SK-N-SH (cell line): ENCODE data around the gene PRKD3. TPM values are rescaled to one million over a fixed set of nuclear protein-coding genes. Genes with fewer than 3 reads are reported as not detected.

Experiments used
- CTCF ChIA-PET: fragments of 300-600, 350-600 bp; formaldehyde crosslinking; extraction: SDS; loops from one replicate; lab custom pipeline; 2021; lab: Yijun Ruan, JAX
- POLR2A ChIA-PET: fragments of 350-600 bp; sonication (Branson Sonifier 250); formaldehyde crosslinking; extraction: SDS; loops from one replicate; lab custom pipeline; 2020; ENCODE audit warnings: antibody characterized with exemption, inconsistent platforms; lab: Yijun Ruan, JAX
- DNase-seq: peaks from one replicate; pipeline ENCODE4 v3.0.0; 2012
- H2AFZ ChIP-seq: fragments of 200-600 bp; sonication (generic); 2 replicates; pipeline ENCODE4 v1.8.1; 2016; ENCODE audit warnings: antibody characterized with exemption, mild to moderate bottlenecking, low read depth
- H3F3A ChIP-seq: fragments of 200-600 bp; sonication (generic); replicated peaks from 2 replicates; pipeline ENCODE3; 2016; ENCODE audit warnings: antibody characterized with exemption, mild to moderate bottlenecking; ENCODE audit not compliant: insufficient read depth
- H3K27ac ChIP-seq, 2 experiments: fragments of 200-500 bp in 1 of 2; fragments of 200-600 bp in 1 of 2; sonication (Bioruptor generic) in 1 of 2; sonication (generic), shearing (Covaris generic) in 1 of 2; 2 replicates each; pipeline versions ENCODE4 v1.5.1 to v1.6.1; 2014 to 2016; ENCODE audit warnings: low read depth in 2 of 2, inconsistent platforms in 1 of 2, low read length in 1 of 2, mild to moderate bottlenecking in 1 of 2, mixed read lengths in 1 of 2
- H3K27me3 ChIP-seq: fragments of 200-600 bp; sonication (generic), shearing (Covaris generic); 2 replicates; pipeline ENCODE4 v1.6.1; 2016; ENCODE audit warnings: mixed run types; ENCODE audit not compliant: insufficient read depth
- H3K36me3 ChIP-seq, 2 experiments: fragments of 200-500 bp in 1 of 2; fragments of 200-600 bp in 1 of 2; sonication (Bioruptor generic) in 1 of 2; sonication (generic) in 1 of 2; replicated peaks in 1 of 2; 2 replicates each; pipeline versions ENCODE3 to v1.5.1; 2014 to 2016; ENCODE audit warnings: low read length in 1 of 2, mild to moderate bottlenecking in 1 of 2; ENCODE audit not compliant: insufficient read depth in 2 of 2, control insufficient read depth in 1 of 2
- H3K4me1 ChIP-seq, 2 experiments: fragments of 200-500 bp in 1 of 2; fragments of 200-600 bp in 1 of 2; sonication (Bioruptor generic) in 1 of 2; sonication (generic), shearing (Covaris generic) in 1 of 2; 2 replicates each; pipeline versions ENCODE4 v1.5.1 to v1.6.1; 2014 to 2016; ENCODE audit warnings: low read depth in 1 of 2, low read length in 1 of 2, mixed run types in 1 of 2; ENCODE audit not compliant: insufficient read depth in 2 of 2, control insufficient read depth in 1 of 2
- H3K4me2 ChIP-seq: fragments of 200-600 bp; sonication (generic), shearing (Covaris generic); 2 replicates; pipeline ENCODE4 v1.6.1; 2017; ENCODE audit warnings: mixed run types
- H3K4me3 ChIP-seq, 2 experiments: fragments of 200-500 bp in 1 of 2; fragments of 200-600 bp in 1 of 2; sonication (Bioruptor generic) in 1 of 2; sonication (generic), shearing (Covaris generic) in 1 of 2; 2 replicates each; pipeline versions ENCODE4 v1.5.1 to v1.8.1; 2014 to 2016; ENCODE audit warnings: low read depth in 2 of 2, inconsistent platforms in 1 of 2, low read length in 1 of 2, mild to moderate bottlenecking in 1 of 2, mixed read lengths in 1 of 2, moderate library complexity in 1 of 2
- H3K79me2 ChIP-seq: fragments of 200-600 bp; sonication (generic); 2 replicates; pipeline ENCODE4 v1.8.1; 2017; ENCODE audit warnings: mild to moderate bottlenecking; ENCODE audit not compliant: insufficient read depth
- H3K9ac ChIP-seq: fragments of 200-600 bp; sonication (generic); 2 replicates; pipeline ENCODE4 v1.6.1; 2017; ENCODE audit warnings: mixed run types
- H3K9me2 ChIP-seq: fragments of 200-600 bp; sonication (generic); 2 replicates; pipeline ENCODE4 v1.6.1; 2017; ENCODE audit warnings: mixed run types
- H3K9me3 ChIP-seq: fragments of 200-600 bp; sonication (generic); 2 replicates; pipeline ENCODE4 v1.6.1; 2017; ENCODE audit warnings: mixed run types, mild to moderate bottlenecking, moderate library complexity
- H4K20me1 ChIP-seq: fragments of 200-600 bp; sonication (generic); 2 replicates; pipeline ENCODE4 v1.6.1; 2017; ENCODE audit warnings: mild to moderate bottlenecking, mixed run types; ENCODE audit not compliant: insufficient read depth
- ELF1 ChIP-seq: IDR thresholded peaks from 2 replicates; pipeline ENCODE4 v1.4.0; 2012
- EP300 ChIP-seq, 2 experiments: IDR thresholded peaks; 2 replicates each; pipeline versions ENCODE4 v1.4.0 to v1.6.1; 2012; ENCODE audit warnings: borderline replicate concordance in 1 of 2, low read depth in 1 of 2, low read length in 1 of 2
- EZH2phosphoT487 ChIP-seq: fragments of 200-600 bp; sonication (generic); IDR thresholded peaks from 2 replicates; pipeline ENCODE4 v1.6.1; 2017; ENCODE audit warnings: low read depth, mixed run types, mild to moderate bottlenecking, antibody characterized with exemption, moderate library complexity, borderline replicate concordance
- FOXM1 ChIP-seq: IDR thresholded peaks from 2 replicates; pipeline ENCODE4 v1.4.0; 2012; ENCODE audit warnings: low read depth, mild to moderate bottlenecking
- GABPA ChIP-seq: IDR thresholded peaks from 2 replicates; pipeline ENCODE4 v1.4.0; 2012; ENCODE audit warnings: low read depth, mild to moderate bottlenecking
- GATA2 ChIP-seq: sonication (generic); formaldehyde crosslinking; IDR thresholded peaks from 2 replicates; pipeline ENCODE4 v1.5.0; 2020; ENCODE audit warnings: mild to moderate bottlenecking, missing genetic modification reagents
- MAX ChIP-seq: IDR thresholded peaks from 2 replicates; pipeline ENCODE4 v1.4.0; 2012; ENCODE audit warnings: low read depth
- MEF2A ChIP-seq: IDR thresholded peaks from 2 replicates; pipeline ENCODE4 v1.4.0; 2012; ENCODE audit warnings: low read depth, borderline replicate concordance
- MXI1 ChIP-seq: IDR thresholded peaks from 2 replicates; pipeline ENCODE4 v1.6.1; 2012; ENCODE audit warnings: mild to moderate bottlenecking, low read depth, low read length, improper control_type of control experiment
- POLR2AphosphoS5 ChIP-seq: IDR thresholded peaks from 2 replicates; pipeline ENCODE4 v1.6.1; 2012; ENCODE audit warnings: low read depth, low read length
- RAD21 ChIP-seq: IDR thresholded peaks from 2 replicates; pipeline ENCODE4 v1.6.1; 2012; ENCODE audit warnings: mild to moderate bottlenecking, low read length
- SIN3A ChIP-seq: IDR thresholded peaks from 2 replicates; pipeline ENCODE4 v1.6.1; 2012; ENCODE audit warnings: low read depth, mild to moderate bottlenecking, low read length, moderate library complexity, borderline replicate concordance
- TCF12 ChIP-seq: IDR thresholded peaks from 2 replicates; pipeline ENCODE4 v1.4.0; 2012
- USF2 ChIP-seq: fragments of 150-350 bp; IDR thresholded peaks from 2 replicates; pipeline ENCODE4 v1.6.1; 2017; ENCODE audit warnings: antibody characterized with exemption, low read length, low read depth, borderline replicate concordance
- YY1 ChIP-seq: IDR thresholded peaks from 2 replicates; pipeline ENCODE4 v1.4.0; 2012; ENCODE audit warnings: low read depth, mild to moderate bottlenecking
- ZBTB33 ChIP-seq: IDR thresholded peaks from 2 replicates; pipeline ENCODE4 v1.4.0; 2012; ENCODE audit warnings: low read depth, borderline replicate concordance
- WGBS: methylation state at CpG from one replicate; pipeline ENCODE4 v1.1.6; 2017; ENCODE audit warnings: low lambda C conversion rate; 5-methylcytosine and 5-hydroxymethylcytosine counted together
- polyA plus RNA-seq, 3 experiments: library from polyadenylated mRNA; depleted of rRNA; stranded (reverse); fragments of >200 nt; gene quantifications; 2 replicates each; pipeline ENCODE4 v1.2.3, GENCODE V29; 2012
- TF ChIP-seq, protein P1 (sequence below): fragments of 200-600 bp; sonication (generic); IDR thresholded peaks from 2 replicates; pipeline ENCODE4 v1.6.1; 2017; ENCODE audit warnings: antibody characterized with exemption, mild to moderate bottlenecking, moderate library complexity
- TF ChIP-seq, protein P2 (sequence below): IDR thresholded peaks from 2 replicates; pipeline ENCODE4 v1.6.1; 2012; ENCODE audit warnings: mild to moderate bottlenecking, low read depth, low read length, moderate library complexity
- TF ChIP-seq, protein P3 (sequence below): IDR thresholded peaks from 2 replicates; pipeline ENCODE4 v1.4.0; 2012; ENCODE audit warnings: low read depth, borderline replicate concordance
- TF ChIP-seq, protein P4 (sequence below): fragments of 150-350 bp; IDR thresholded peaks from 2 replicates; pipeline ENCODE4 v1.6.1; 2016; ENCODE audit warnings: mild to moderate bottlenecking, low read depth, low read length

The PRKD3 gene
- polyA plus RNA-seq, 1 of the 3 experiments (the other 2 are of a cell fraction) = 15.9 TPM

DNA sequence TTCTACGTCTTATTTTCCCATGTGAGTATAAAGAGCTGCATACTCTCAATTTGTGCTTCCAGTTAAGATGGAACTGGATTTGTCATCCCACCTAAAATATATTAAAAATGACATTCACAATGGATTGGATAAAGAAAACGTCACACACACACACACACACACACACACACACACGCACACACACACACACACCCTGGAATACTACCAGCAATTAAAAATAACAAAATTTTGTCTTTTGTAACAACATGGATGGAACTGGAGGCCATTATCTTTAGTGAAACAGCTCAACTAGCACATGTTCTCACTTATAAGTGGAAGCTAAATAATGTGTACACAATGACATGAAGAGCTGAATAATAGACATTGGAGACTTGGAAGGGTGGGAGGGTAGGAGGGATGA, 16.0 kb upstream of the PRKD3 start:
- no peaks in the 10 kb centered on the region for H3K79me2 ChIP-seq
- TF ChIP-seq USF2 (no peak), POLR2AphosphoS5 (no peak), FOXM1 (no peak), GATA2 (CRISPR knock-in tag) (no peak), ELF1 (no peak), MXI1 (no peak), YY1 (no peak), MEF2A (no peak), SIN3A (no peak), GABPA (no peak), TCF12 (no peak), MAX (no peak), EZH2phosphoT487 (no peak), EP300 (IDR thresholded peaks at IDR 0.05; ENCODE audit: borderline replicate concordance in 1 of 2, low read depth in 1 of 2, low read length in 1 of 2) (no peak), RAD21 (no peak), ZBTB33 (no peak)
- TF ChIP-seq, protein P1, sequence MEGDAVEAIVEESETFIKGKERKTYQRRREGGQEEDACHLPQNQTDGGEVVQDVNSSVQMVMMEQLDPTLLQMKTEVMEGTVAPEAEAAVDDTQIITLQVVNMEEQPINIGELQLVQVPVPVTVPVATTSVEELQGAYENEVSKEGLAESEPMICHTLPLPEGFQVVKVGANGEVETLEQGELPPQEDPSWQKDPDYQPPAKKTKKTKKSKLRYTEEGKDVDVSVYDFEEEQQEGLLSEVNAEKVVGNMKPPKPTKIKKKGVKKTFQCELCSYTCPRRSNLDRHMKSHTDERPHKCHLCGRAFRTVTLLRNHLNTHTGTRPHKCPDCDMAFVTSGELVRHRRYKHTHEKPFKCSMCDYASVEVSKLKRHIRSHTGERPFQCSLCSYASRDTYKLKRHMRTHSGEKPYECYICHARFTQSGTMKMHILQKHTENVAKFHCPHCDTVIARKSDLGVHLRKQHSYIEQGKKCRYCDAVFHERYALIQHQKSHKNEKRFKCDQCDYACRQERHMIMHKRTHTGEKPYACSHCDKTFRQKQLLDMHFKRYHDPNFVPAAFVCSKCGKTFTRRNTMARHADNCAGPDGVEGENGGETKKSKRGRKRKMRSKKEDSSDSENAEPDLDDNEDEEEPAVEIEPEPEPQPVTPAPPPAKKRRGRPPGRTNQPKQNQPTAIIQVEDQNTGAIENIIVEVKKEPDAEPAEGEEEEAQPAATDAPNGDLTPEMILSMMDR = no peak
- TF ChIP-seq, protein P2, sequence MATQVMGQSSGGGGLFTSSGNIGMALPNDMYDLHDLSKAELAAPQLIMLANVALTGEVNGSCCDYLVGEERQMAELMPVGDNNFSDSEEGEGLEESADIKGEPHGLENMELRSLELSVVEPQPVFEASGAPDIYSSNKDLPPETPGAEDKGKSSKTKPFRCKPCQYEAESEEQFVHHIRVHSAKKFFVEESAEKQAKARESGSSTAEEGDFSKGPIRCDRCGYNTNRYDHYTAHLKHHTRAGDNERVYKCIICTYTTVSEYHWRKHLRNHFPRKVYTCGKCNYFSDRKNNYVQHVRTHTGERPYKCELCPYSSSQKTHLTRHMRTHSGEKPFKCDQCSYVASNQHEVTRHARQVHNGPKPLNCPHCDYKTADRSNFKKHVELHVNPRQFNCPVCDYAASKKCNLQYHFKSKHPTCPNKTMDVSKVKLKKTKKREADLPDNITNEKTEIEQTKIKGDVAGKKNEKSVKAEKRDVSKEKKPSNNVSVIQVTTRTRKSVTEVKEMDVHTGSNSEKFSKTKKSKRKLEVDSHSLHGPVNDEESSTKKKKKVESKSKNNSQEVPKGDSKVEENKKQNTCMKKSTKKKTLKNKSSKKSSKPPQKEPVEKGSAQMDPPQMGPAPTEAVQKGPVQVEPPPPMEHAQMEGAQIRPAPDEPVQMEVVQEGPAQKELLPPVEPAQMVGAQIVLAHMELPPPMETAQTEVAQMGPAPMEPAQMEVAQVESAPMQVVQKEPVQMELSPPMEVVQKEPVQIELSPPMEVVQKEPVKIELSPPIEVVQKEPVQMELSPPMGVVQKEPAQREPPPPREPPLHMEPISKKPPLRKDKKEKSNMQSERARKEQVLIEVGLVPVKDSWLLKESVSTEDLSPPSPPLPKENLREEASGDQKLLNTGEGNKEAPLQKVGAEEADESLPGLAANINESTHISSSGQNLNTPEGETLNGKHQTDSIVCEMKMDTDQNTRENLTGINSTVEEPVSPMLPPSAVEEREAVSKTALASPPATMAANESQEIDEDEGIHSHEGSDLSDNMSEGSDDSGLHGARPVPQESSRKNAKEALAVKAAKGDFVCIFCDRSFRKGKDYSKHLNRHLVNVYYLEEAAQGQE = no peak
- TF ChIP-seq, protein P3, sequence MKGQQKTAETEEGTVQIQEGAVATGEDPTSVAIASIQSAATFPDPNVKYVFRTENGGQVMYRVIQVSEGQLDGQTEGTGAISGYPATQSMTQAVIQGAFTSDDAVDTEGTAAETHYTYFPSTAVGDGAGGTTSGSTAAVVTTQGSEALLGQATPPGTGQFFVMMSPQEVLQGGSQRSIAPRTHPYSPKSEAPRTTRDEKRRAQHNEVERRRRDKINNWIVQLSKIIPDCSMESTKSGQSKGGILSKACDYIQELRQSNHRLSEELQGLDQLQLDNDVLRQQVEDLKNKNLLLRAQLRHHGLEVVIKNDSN = no peak
- TF ChIP-seq, protein P4, sequence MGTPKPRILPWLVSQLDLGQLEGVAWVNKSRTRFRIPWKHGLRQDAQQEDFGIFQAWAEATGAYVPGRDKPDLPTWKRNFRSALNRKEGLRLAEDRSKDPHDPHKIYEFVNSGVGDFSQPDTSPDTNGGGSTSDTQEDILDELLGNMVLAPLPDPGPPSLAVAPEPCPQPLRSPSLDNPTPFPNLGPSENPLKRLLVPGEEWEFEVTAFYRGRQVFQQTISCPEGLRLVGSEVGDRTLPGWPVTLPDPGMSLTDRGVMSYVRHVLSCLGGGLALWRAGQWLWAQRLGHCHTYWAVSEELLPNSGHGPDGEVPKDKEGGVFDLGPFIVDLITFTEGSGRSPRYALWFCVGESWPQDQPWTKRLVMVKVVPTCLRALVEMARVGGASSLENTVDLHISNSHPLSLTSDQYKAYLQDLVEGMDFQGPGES = no peak
- H3K4me2 ChIP-seq = no peak overlapping the region
- DNase-seq = no peak
- no peaks in the 10 kb centered on the region for H3K27me3 ChIP-seq
- CTCF ChIA-PET = interaction anchor here (0.8 to 3.6 kb wide), 5 partner anchors 10 to 537 kb away, joined by 3 to 16 read pairs (median 4); no protein-coding TSS in a partner anchor
- no peak overlapping the region for H3K27ac ChIP-seq
- POLR2A ChIA-PET = interaction anchor here (0.7 kb wide), 1 partner anchor 82 kb away, joined by 3 read pairs; no protein-coding TSS in a partner anchor
- H3K36me3 ChIP-seq = no peaks in the 10 kb centered on the region
- peaks cover 8 to 11% of the 10 kb centered on the region in 2 experiments; a peak in 2 of 4 replicates for H3K4me1 ChIP-seq
- no peaks in the 10 kb centered on the region for H4K20me1 ChIP-seq
- H3K9me3 ChIP-seq = no peaks in the 10 kb centered on the region
- 81% methylated on average over 3 of the region's 3 CpGs for WGBS
- peaks cover 6% of the 10 kb centered on the region for H3F3A ChIP-seq
- no peak overlapping the region for H3K4me3 ChIP-seq
- H2AFZ ChIP-seq = no peak overlapping the region
- no peaks in the 10 kb centered on the region for H3K9me2 ChIP-seq
- H3K9ac ChIP-seq = no peak overlapping the region
